Stimulated activated CD8-positive, alpha-beta memory T cell treated with anti-CD3 and anti-CD28 coated beads, Interleukin-12 subunit alpha, Interleukin-12 subunit beta, amount 100 ng/mL, for 1 hour (primary cell): ENCODE results near the gene HIVEP2.
A peak's percentile ranks its signal among the peaks of the same experiment; 100 is the strongest.

Source experiments
- DNase-seq: peaks from one replicate; pipeline ENCODE4 v3.0.0-alpha.2; 2020; ENCODE audit warnings: low read depth

HIVEP2 gene

GRCh38 chr6:142944124-142945048 lies 590 bp downstream of the HIVEP2 start:
- peak; percentile 93 for DNase-seq

GRCh38 chr6:142943711-142944123 lies 1.3 kb downstream of the HIVEP2 start:
- DNase-seq = peak; percentile 34

GRCh38 chr6:142942805-142943227 lies 2.2 kb downstream of the HIVEP2 start:
- no peak for DNase-seq

GRCh38 chr6:142942238-142942637 lies 2.7 kb downstream of the HIVEP2 start:
- DNase-seq = no peak

DNA sequence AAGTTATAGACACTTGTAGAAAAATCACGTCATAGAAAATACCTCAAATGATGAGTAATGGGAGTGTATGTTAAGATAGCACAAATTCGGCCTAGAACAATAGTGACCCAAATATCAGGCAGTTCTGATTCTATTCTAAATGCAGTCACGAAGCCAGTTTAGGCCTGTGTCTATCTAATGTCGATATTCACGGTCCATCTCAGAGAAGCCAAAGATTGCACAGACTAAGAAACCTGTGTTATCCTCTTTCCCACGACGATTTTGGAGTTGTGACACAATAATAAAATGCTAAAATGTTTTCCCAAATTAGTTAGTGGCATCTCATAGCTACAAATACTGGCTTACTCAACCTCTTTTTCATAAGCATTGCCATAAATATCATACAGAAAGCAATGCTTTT lies 4.0 kb downstream of the HIVEP2 start:
- DNase-seq = no peak

DNA sequence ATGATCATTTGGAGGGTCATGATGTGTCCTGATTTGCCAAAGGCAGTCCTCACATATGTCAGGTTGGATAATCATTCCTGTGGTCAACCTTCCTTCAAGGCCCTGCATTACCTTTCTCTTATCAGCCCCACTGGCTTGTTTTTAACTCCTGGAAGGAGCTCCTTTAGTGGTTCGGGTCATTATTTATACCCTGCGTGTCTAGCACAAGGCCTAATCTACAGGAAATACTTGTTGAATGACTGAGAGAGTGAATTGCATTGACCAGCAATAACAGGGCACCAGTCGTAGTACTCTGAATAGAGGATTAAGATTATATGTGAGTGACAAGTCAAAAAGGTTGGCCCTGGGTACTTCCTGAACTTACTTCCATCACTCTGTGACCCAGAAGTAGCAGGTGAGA lies 4.5 kb downstream of the HIVEP2 start:
- no peak for DNase-seq

- DNase-seq = no peak
Measured at GRCh38 chr6:142938510-142938909, 6.5 kb downstream of the HIVEP2 start.

GRCh38 chr6:142937986-142938385 lies 7.0 kb downstream of the HIVEP2 start:
- no peak for DNase-seq

DNA sequence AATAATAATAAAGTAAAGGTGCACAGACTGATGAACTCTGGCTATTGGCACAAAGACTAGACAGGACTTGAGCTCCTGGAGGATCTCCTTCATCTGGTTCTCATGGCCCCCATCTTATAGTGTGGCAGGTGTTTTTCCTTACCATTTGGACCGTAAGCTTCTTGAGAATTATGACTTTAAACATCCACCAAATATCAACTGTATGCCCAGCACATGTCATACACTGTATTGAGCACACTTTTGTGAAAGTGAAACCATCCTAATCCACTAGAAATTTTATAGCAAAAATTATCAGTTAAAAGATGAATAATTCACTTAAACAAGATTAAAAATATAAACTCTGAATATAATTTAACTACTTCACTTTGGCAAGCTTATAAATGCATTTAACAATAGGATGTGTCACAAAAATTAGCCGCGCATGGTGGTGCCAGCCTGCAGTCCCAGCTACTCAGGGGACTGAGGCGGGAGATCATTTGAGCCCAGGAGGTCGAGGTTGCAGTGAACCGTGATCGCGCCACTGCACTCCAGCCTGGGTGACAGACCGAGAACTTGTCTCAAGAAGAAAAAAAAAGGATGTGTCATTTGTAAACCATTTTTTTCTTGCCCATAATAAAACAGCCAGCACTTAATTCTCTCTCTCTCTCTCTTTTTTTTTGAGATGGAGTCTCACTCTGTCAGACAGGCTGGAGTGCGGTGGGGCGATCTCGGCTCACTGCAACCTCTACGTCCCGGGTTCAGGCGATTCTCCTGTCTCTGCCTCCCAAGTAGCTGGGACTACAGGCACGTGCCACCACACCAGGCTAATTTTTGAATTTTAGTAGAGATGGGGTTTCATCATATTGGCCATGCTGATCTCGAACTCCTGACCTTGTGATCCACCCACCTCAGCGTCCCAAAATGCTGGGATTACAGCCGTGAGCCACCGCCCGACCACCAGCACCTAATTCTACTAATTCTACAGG lies 9.1 kb downstream of the HIVEP2 start:
- no peak for DNase-seq

DNA sequence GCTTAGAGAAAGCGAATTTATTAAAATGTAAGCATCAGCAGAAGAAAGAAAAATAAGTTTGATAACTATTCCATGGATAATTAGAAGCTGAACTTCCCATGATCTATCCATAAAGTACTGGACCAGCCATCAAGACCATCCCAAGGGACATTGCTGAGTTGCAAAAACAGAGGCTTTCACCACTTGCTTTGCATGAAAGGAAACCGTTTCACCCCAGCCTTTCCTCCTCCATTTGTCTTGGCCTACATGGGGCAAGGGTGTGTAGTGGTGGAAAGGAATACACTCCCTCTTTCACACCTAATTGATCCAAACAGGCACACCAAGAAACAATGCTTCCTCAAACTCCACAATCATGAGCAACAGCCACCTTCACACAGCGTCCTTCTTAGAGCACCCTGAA lies 10.4 kb downstream of the HIVEP2 start:
- no peak for DNase-seq

DNA sequence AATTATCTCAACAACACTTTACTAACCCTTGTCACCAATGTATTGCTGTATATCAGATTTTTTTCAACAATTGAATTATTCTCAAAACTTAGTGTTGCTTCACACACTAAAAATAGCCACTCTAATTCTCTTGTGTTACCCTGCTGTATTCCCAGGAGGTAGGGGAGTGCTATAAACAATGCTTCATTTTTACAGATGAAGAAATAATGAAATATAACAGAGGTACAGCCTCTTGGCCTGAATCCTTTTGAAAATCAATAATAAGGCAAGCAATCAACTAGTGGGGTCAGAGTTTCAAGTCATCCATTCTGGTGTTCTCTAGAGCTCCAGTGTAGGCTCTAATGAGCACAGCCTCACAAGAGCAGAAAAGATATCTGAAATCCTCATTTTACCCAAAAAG lies 10.9 kb downstream of the HIVEP2 start:
- no peak for DNase-seq

DNA sequence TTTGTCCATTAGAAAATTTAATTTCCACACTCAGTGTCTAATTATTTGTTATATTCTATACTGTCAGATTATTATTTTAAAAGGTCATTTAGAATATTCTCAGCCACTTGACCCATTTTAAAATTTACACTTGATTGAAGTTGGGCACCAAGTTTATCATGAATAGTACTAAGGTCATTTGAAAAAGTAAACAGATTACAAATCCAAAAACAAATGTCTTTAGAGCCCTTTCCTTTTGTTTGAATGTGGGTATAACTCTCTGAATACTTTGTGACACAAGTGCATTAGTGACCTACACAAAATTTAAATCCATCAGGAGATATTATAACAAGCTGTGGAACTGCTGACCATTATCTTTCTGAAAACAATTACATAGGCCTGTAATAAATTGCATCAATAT lies 11.3 kb downstream of the HIVEP2 start:
- DNase-seq = no peak

DNA sequence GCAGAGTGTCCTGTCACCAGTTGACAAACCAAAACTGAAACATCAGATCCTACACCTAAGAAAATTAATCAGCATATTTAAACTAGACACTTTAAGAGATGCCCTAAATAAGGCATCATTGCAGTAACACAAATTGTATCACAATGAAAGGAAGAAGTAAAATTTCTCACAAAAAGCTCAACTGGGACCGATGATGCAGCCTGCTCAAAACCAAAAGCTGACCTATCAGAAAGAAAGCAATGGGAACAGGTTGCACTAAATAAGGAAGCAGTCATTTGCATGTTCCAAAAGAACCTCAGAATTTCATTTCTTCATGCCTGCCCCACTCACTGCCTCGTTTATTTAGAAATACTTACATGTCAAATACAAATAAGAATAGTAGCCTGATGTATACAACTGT lies 12.1 kb downstream of the HIVEP2 start:
- no peak for DNase-seq

- DNase-seq = no peak
Measured at GRCh38 chr6:142929751-142930358, 15.1 kb downstream of the HIVEP2 start.

DNA sequence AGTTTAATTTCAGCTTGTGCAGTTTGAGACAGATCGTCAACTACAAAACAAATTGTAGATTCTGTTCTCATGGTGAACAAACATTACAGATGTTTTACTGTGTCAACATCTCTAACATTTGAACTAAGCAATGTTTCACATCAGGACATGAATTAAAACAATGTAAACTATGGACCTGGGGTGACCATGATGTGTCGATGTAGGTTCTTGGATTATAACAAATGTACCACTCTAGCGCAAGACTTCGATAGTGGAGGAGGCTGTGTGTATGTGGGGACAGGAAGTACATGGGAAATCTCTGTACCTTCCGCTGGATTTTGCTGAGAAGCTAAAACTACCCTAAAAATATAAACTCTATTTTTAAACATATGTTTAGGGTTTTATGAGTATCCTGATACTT lies 17.1 kb downstream of the HIVEP2 start:
- no peak for DNase-seq

- DNase-seq = no peak
Measured at GRCh38 chr6:142927271-142927580, 17.8 kb downstream of the HIVEP2 start.

DNA sequence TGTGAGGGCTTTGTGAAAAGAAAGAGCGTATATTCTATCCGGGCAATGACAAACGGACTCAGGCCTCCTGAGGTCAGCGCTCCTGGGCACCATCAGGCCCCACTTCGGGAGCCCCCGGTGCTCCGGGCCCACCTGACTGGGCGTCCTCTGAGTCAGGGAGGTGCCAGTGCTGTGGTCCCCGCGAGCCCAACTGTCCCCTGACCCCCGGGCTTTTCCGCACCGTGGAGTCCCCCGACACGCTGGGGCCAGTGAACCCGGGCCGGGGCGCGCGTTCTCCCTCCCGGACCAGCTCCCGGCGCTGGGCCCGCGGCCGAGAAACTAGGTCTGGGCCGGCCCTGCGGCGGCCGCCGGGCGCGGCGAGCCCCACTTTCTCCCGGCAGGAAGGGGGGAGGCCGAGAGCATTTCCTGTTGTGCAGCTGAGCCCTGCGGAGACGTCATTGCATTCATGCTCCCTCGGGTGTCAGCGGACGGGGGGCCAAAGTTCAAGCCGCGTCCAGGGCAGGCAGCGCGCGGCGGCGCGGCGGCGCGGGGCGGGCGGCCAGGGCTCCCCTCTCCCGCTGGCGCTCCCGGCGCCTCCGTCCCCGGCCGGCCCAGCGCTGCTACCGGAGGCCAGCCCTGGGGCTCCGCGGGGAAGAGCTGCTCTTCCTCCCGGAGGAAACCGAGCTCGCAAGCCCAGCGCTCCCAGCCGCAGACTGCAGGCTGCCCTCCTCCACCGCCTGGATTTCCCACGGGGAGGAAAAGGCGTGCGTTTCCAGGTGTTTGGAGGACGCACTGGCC lies 18.3 kb downstream of the HIVEP2 start:
- peak; percentile 63 for DNase-seq

DNA sequence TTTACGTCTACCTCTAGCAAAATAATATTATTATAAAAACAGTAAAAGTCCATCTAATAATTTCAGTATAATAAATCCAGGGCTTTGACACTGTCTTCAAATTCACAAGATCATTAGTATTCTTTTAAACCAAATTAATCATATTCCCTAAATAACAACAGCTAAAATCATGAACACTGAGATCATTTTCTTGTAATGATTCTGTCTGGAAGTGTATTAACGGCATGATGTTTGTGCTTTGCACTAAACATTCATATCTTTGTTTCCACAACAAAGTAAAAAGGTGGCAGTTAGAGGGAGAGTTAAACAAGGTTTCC lies 18.8 kb downstream of the HIVEP2 start:
- DNase-seq = no peak

DNA sequence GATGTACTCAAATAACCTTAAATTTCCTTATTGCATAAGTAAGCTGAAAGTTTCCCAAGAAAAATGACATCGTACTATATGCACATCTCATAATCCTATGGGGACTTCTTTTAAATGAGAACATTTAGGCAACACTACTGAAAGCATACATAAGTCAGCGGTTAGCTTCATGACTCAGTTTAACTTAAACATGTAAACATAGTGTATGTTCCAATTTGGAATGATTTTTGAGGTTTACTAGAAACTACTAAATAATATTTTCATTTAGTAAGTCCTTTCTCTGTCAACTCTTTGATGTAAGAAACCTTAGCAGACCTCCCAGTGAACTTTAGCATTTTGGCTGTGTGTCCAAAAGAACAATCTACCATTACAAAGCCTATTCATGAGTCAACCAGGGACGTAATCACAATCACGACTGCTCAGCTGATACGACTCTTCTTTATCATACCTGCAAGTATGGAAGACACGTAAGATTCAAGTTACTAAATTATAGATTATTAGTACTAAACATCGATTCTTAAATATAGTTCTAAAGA lies 19.3 kb downstream of the HIVEP2 start:
- no peak for DNase-seq

- DNase-seq = no peak
Measured at GRCh38 chr6:142918339-142919042, 26.5 kb downstream of the HIVEP2 start.

DNA sequence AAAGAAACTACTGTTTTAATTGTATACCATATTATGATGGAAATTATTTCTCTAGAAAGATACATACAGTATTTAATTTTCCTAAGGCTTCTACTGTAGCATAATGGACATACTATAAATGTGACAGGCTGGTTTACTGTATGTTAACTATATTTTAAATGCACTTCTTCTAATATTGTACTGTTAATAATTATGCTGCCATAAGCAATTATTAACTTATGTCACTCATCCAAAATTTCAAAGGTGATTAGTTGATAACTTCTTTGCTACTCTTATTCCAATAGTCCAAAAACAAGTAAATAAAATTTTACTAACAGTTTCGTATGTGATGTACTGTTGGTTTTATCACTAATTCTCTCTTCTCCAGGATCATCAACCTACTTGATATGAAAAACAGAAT lies 28.1 kb downstream of the HIVEP2 start:
- DNase-seq = no peak
